CMK (cell line): ENCODE measurements around the gene LRWD1.
"Not testable (repeated sequence)": the region's sequence is repeated elsewhere in the genome, so short reads cannot be mapped to it uniquely, and the experiment has no call there.

Experiments
- DNase-seq: peaks from one replicate; pipeline ENCODE4 v3.0.0-alpha.2; 2010; ENCODE audit warnings: low read depth

Gene LRWD1

GRCh38 chr7:102469351-102469971, 4.7 kb downstream of the LRWD1 start:
- no peak for DNase-seq

- no peak for DNase-seq
Observed at GRCh38 chr7:102469972-102470825, 5.4 kb downstream of the LRWD1 start.

- DNase-seq = no peak
Observed at GRCh38 chr7:102471791-102472125, 7.0 kb downstream of the LRWD1 start.

GRCh38 chr7:102472126-102473041, 7.6 kb downstream of the LRWD1 start:
- DNase-seq = no peak

GRCh38 chr7:102473271-102473991, 8.6 kb downstream of the LRWD1 start:
- no peak for DNase-seq

GRCh38 chr7:102474116-102474515, 9.3 kb downstream of the LRWD1 start:
- DNase-seq = not testable (repeated sequence)

GRCh38 chr7:102474736-102475435, 10.1 kb downstream of the LRWD1 start:
- not testable (repeated sequence) for DNase-seq

- DNase-seq = not testable (repeated sequence)
Observed at GRCh38 chr7:102478314-102479208, 13.8 kb downstream of the LRWD1 start, which contains the start of gene POLR2J. POLR2J (minus strand) TSS chr7:102478922; CDS start chr7:102478860, 62 bp downstream.

- DNase-seq = not testable (repeated sequence)
Observed at GRCh38 chr7:102479209-102479584, 14.4 kb downstream of the LRWD1 start.

- not testable (repeated sequence) for DNase-seq
Observed at GRCh38 chr7:102479982-102480637, 15.3 kb downstream of the LRWD1 start.

- not testable (repeated sequence) for DNase-seq
Observed at GRCh38 chr7:102481962-102482361, 17.2 kb downstream of the LRWD1 start.

GRCh38 chr7:102484317-102484716, 19.5 kb downstream of the LRWD1 start:
- DNase-seq = not testable (repeated sequence)

GRCh38 chr7:102490529-102491075, 25.8 kb downstream of the LRWD1 start:
- not testable (repeated sequence) for DNase-seq

GRCh38 chr7:102493220-102493935, 28.6 kb downstream of the LRWD1 start:
- DNase-seq = not testable (repeated sequence)

GRCh38 chr7:102494026-102494425, 29.2 kb downstream of the LRWD1 start:
- DNase-seq = not testable (repeated sequence)

GRCh38 chr7:102494473-102495149, 29.8 kb downstream of the LRWD1 start:
- DNase-seq = not testable (repeated sequence)

- DNase-seq = not testable (repeated sequence)
Observed at GRCh38 chr7:102496861-102497260, 32.1 kb downstream of the LRWD1 start.

- DNase-seq = not testable (repeated sequence)
Observed at GRCh38 chr7:102497308-102497707, 32.5 kb downstream of the LRWD1 start.
